Measurements from ENCODE around the gene TBC1D12. TPM values are rescaled to one million over a fixed set of nuclear protein-coding genes. Genes with fewer than 3 reads are reported as not detected.
"Not testable (repeated sequence)": the region's sequence is repeated elsewhere in the genome, so short reads cannot be mapped to it uniquely, and the experiment has no call there.

TBC1D12 gene
- total and polyA plus RNA-seq, 12 donors: 6.2 to 47.8 (median 9.7) TPM

- Histone ChIP-seq H3K4me3 (no peak overlapping the region), H3K36me3 (replicated peaks in 1 of 2) (no peaks in the 10 kb centered on the region), H3K9me3 (replicated peaks in 1 of 3) (no peaks in the 10 kb centered on the region), H3K27ac (no peak overlapping the region), H3K27me3 (no peaks in the 10 kb centered on the region), H3K4me1 (replicated peaks in 1 of 2) (no peaks in the 10 kb centered on the region)
- DNase-seq: no peak
- intact Hi-C loops (cut with DNase I): no loop called here
- TF ChIP-seq, protein P1, sequence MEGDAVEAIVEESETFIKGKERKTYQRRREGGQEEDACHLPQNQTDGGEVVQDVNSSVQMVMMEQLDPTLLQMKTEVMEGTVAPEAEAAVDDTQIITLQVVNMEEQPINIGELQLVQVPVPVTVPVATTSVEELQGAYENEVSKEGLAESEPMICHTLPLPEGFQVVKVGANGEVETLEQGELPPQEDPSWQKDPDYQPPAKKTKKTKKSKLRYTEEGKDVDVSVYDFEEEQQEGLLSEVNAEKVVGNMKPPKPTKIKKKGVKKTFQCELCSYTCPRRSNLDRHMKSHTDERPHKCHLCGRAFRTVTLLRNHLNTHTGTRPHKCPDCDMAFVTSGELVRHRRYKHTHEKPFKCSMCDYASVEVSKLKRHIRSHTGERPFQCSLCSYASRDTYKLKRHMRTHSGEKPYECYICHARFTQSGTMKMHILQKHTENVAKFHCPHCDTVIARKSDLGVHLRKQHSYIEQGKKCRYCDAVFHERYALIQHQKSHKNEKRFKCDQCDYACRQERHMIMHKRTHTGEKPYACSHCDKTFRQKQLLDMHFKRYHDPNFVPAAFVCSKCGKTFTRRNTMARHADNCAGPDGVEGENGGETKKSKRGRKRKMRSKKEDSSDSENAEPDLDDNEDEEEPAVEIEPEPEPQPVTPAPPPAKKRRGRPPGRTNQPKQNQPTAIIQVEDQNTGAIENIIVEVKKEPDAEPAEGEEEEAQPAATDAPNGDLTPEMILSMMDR (IDR thresholded peaks at IDR 0.05): no peak
- no peak for TF ChIP-seq POLR2A (IDR thresholded peaks at IDR 0.05)
- WGBS, 4 donors: 63 to 73% (median 69%) methylated on average over 2 of the region's 2 CpGs
Measured at GRCh38 chr10:94376865-94377264, 25.5 kb upstream of the TBC1D12 start.

DNA sequence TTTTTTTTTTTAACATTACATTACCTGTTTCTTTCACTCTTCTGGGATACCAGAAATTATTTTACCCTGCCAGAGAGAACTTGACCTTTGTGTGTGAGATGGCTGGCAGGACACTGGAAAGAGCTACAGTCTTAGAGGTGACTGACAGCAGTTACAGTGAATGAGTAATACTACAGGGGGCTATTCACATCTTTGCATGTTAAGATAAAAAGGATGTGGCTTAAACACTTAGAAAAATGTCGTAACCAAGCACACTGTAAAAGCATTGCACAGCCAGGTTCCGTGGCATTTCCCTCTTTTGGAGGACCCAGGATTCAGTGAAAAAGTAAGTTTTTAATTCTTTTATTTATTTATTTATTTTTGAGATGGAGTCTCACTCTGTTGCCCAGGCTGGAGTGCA, 18.8 kb upstream of the TBC1D12 start:
- intact Hi-C loops (cut with DNase I): no loop called here
- Histone ChIP-seq H3K4me3 (no peak overlapping the region), H3K36me3 (replicated peaks in 1 of 2) (no peaks in the 10 kb centered on the region), H3K4me1 (replicated peaks in 1 of 2) (no peaks in the 10 kb centered on the region), H3K9me3 (replicated peaks in 1 of 3) (no peaks in the 10 kb centered on the region), H3K27me3 (no peaks in the 10 kb centered on the region), H3K27ac (no peak overlapping the region)
- DNase-seq: no peak
- TF ChIP-seq, protein P1 (IDR thresholded peaks at IDR 0.05): no peak
- TF ChIP-seq POLR2A (IDR thresholded peaks at IDR 0.05): no peak
- WGBS, 4 donors: 57 to 89% (median 78%) methylated on average over 2 of the region's 2 CpGs

DNA sequence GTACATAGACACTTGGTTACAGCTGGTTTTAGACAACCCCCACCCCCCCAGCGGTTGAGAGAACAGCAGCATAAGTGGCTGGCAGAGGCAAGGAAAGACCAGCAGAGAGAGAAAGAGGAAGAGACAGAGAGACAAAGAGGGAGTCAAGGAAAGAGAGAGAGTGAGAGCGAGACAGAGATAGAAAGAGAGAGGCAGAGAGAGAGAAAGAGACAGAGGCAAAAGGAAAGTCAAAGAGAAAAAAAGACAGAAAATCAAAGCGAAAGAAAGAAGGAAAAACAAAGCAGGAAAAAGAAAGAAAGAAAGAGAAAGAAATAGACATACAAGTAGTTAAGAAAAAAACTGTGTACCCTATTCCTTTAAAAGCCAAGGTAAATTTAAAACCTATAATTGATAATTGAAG, 16.6 kb upstream of the TBC1D12 start:
- intact Hi-C loops (cut with DNase I); H3K4me1 ChIP-seq (replicated peaks in 1 of 2); H3K36me3 ChIP-seq (replicated peaks in 1 of 2); H3K9me3 ChIP-seq (replicated peaks in 1 of 3); H3K27me3 ChIP-seq; DNase-seq; H3K27ac ChIP-seq; H3K4me3 ChIP-seq: not testable (repeated sequence)
- WGBS, 4 donors: 85 to 94% (median 90%) methylated on average over 3 of the region's 3 CpGs

- 80 to 88% (median 82%) methylated on average over 9 of the region's 9 CpGs for WGBS, 4 donors
- H3K27ac ChIP-seq; H3K36me3 ChIP-seq (replicated peaks in 1 of 2); H3K9me3 ChIP-seq (replicated peaks in 1 of 3); H3K4me1 ChIP-seq (replicated peaks in 1 of 2); H3K27me3 ChIP-seq; intact Hi-C loops (cut with DNase I); H3K4me3 ChIP-seq; DNase-seq: not testable (repeated sequence)
Measured at GRCh38 chr10:94392117-94392516, 10.2 kb upstream of the TBC1D12 start.

DNA sequence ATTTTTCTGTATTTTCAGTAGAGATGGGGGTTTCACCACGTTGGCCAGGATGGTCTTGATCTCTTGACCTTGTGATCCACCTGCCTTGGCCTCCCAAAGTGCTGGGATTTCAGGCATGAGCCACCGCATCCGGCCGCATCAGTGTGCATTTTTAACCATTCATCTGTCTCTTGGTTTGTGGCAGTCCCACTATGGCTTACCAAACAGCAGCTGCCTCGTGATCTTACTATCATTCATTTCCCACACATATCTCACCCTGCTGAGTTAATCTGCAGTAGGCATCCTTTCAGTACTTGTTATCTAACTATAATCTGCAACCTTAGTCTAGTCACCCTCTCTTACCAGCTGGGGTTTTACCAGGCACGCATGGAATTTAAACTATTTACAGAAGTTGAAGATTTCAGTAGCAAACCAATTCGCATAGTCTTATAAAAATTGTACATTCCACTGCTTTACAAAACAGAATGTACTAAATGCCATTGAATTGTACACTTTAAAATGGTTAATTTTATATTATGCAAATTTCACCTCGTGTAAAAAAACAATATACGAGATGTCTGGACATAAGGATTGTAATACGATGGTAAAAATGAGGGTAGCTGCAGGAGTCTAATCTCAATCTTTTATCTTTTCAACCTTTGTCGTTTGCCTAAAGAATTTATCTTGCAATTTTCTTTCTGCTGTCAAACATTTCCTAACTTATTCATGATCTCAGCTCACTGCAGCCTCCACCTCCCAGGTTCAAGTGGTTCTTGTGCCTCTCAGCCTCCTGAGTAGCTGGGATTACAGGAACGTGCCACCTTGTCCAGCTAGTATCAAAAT, 4.6 kb upstream of the TBC1D12 start:
- WGBS, 4 donors: 62 to 70% (median 64%) methylated on average over 12 of the region's 12 CpGs
- no peak for TF ChIP-seq POLR2A (IDR thresholded peaks at IDR 0.05)
- TF ChIP-seq, protein P1 (IDR thresholded peaks at IDR 0.05): no peak
- Histone ChIP-seq H3K4me3 (no peak overlapping the region), H3K27me3 (peaks cover 4% of the 10 kb centered on the region), H3K27ac (no peak overlapping the region), H3K4me1 (replicated peaks in 1 of 2) (no peaks in the 10 kb centered on the region), H3K9me3 (replicated peaks in 1 of 3) (no peaks in the 10 kb centered on the region), H3K36me3 (replicated peaks in 1 of 2) (no peaks in the 10 kb centered on the region)
- intact Hi-C loops (cut with DNase I): no loop called here
- no peak for DNase-seq
